Measurements from ENCODE around the gene KHDRBS2.
A peak's percentile ranks its signal among the peaks of the same experiment; 100 is the strongest.

Gene KHDRBS2

GRCh38 chr6:61835237-61835636 lies 450.8 kb downstream of the KHDRBS2 start:
- POLR2A ChIA-PET, result no interaction called here
- CTCF ChIA-PET, result no interaction called here
- no peak for DNase-seq (ENCODE audit: extremely low spot score)
- no peak for TF ChIP-seq FOXM1 (IDR thresholded peaks at IDR 0.05; ENCODE audit: borderline replicate concordance)
- TF ChIP-seq ELF4 (IDR thresholded peaks at IDR 0.05), result no peak
- TF ChIP-seq CTBP1 (IDR thresholded peaks at IDR 0.05; ENCODE audit: borderline replicate concordance), result no peak
- no peak for TF ChIP-seq SUZ12 (IDR thresholded peaks at IDR 0.05)
- no peak for TF ChIP-seq ARNT (IDR thresholded peaks at IDR 0.05)
- no peak for TF ChIP-seq TARDBP (IDR thresholded peaks at IDR 0.05)
- no peak for TF ChIP-seq ZNF384 (IDR thresholded peaks at IDR 0.05)
- no peak for TF ChIP-seq PKNOX1 (IDR thresholded peaks at IDR 0.05)
- no peak for TF ChIP-seq SP1 (IDR thresholded peaks at IDR 0.05)
- TF ChIP-seq L3MBTL2 (conservative IDR thresholded peaks at IDR 0.05), result no peak
- no peak for TF ChIP-seq FOXA1 (IDR thresholded peaks at IDR 0.05)
- no peak for TF ChIP-seq LEF1 (IDR thresholded peaks at IDR 0.05; ENCODE audit: borderline replicate concordance)
- TF ChIP-seq HDGF (IDR thresholded peaks at IDR 0.05; ENCODE audit: borderline replicate concordance), result no peak
- no peak for TF ChIP-seq BHLHE40 (IDR thresholded peaks at IDR 0.05; ENCODE audit: borderline replicate concordance)
- no peak for TF ChIP-seq NFRKB (IDR thresholded peaks at IDR 0.05)
- no peak for TF ChIP-seq FOXK2 (IDR thresholded peaks at IDR 0.05)

- POLR2A ChIA-PET, result no interaction called here
- CTCF ChIA-PET, result interaction anchor here (0.6 kb wide), 1 partner anchor 81 kb away, joined by 6 read pairs; no protein-coding TSS in a partner anchor
- no peak for DNase-seq (ENCODE audit: extremely low spot score)
- TF ChIP-seq HDGF (IDR thresholded peaks at IDR 0.05; ENCODE audit: borderline replicate concordance) (no peak), L3MBTL2 (conservative IDR thresholded peaks at IDR 0.05) (no peak), ELF4 (IDR thresholded peaks at IDR 0.05) (no peak), TARDBP (IDR thresholded peaks at IDR 0.05) (no peak), FOXA1 (IDR thresholded peaks at IDR 0.05) (no peak), BHLHE40 (IDR thresholded peaks at IDR 0.05; ENCODE audit: borderline replicate concordance) (no peak), CTBP1 (IDR thresholded peaks at IDR 0.05; ENCODE audit: borderline replicate concordance) (no peak), ARNT (IDR thresholded peaks at IDR 0.05) (no peak), PKNOX1 (IDR thresholded peaks at IDR 0.05) (no peak), SP1 (IDR thresholded peaks at IDR 0.05) (no peak), FOXM1 (IDR thresholded peaks at IDR 0.05; ENCODE audit: borderline replicate concordance) (no peak), FOXK2 (IDR thresholded peaks at IDR 0.05) (no peak), SUZ12 (IDR thresholded peaks at IDR 0.05) (no peak), NFRKB (IDR thresholded peaks at IDR 0.05) (no peak), LEF1 (IDR thresholded peaks at IDR 0.05; ENCODE audit: borderline replicate concordance) (no peak), ZNF384 (IDR thresholded peaks at IDR 0.05) (no peak)
These were observed 452.8 kb downstream of the KHDRBS2 start for GRCh38 chr6:61833176-61833755.

GRCh38 chr6:61817716-61818115 lies 468.3 kb downstream of the KHDRBS2 start:
- POLR2A ChIA-PET, result no interaction called here
- CTCF ChIA-PET, result no interaction called here
- TF ChIP-seq ARNT (IDR thresholded peaks at IDR 0.05) (no peak), SUZ12 (IDR thresholded peaks at IDR 0.05) (no peak), FOXK2 (IDR thresholded peaks at IDR 0.05) (no peak), LEF1 (IDR thresholded peaks at IDR 0.05; ENCODE audit: borderline replicate concordance) (no peak), L3MBTL2 (conservative IDR thresholded peaks at IDR 0.05) (no peak), HDGF (IDR thresholded peaks at IDR 0.05; ENCODE audit: borderline replicate concordance) (no peak)

GRCh38 chr6:61810047-61810446 lies 476.0 kb downstream of the KHDRBS2 start:
- TF ChIP-seq CTBP1 (IDR thresholded peaks at IDR 0.05; ENCODE audit: borderline replicate concordance), result no peak
- no peak for TF ChIP-seq FOXK2 (IDR thresholded peaks at IDR 0.05)
- TF ChIP-seq FOXM1 (IDR thresholded peaks at IDR 0.05; ENCODE audit: borderline replicate concordance), result no peak
- no peak for TF ChIP-seq ARNT (IDR thresholded peaks at IDR 0.05)
- TF ChIP-seq BHLHE40 (IDR thresholded peaks at IDR 0.05; ENCODE audit: borderline replicate concordance), result no peak
- no peak for TF ChIP-seq PKNOX1 (IDR thresholded peaks at IDR 0.05)
- no peak for TF ChIP-seq HDGF (IDR thresholded peaks at IDR 0.05; ENCODE audit: borderline replicate concordance)
- no peak for TF ChIP-seq TARDBP (IDR thresholded peaks at IDR 0.05)
- no peak for TF ChIP-seq FOXA1 (IDR thresholded peaks at IDR 0.05)
- ChIA-PET POLR2A (no interaction called here), CTCF (interaction anchor here (1.3 kb wide), 1 partner anchor 340 kb away, joined by 8 read pairs; no protein-coding TSS in a partner anchor)
- no peak for DNase-seq (ENCODE audit: extremely low spot score)

More at GRCh38 chr6:61817716-61818115, 468.3 kb downstream of the KHDRBS2 start:
- DNase-seq (ENCODE audit: extremely low spot score), result no peak

GRCh38 chr6:61809004-61809595 lies 476.9 kb downstream of the KHDRBS2 start:
- DNase-seq (ENCODE audit: extremely low spot score), result peak; percentile 3
- ChIA-PET POLR2A (no interaction called here), CTCF (interaction anchor here (0.6 to 1.3 kb wide), 4 partner anchors 100 to 475 kb away, joined by 3 to 8 read pairs (median 3); no protein-coding TSS in a partner anchor)
- no peak for TF ChIP-seq ZNF384 (IDR thresholded peaks at IDR 0.05)
- TF ChIP-seq FOXK2 (IDR thresholded peaks at IDR 0.05), result no peak
- no peak for TF ChIP-seq L3MBTL2 (conservative IDR thresholded peaks at IDR 0.05)
- TF ChIP-seq ELF4 (IDR thresholded peaks at IDR 0.05), result no peak
- TF ChIP-seq LEF1 (IDR thresholded peaks at IDR 0.05; ENCODE audit: borderline replicate concordance), result no peak
- no peak for TF ChIP-seq TARDBP (IDR thresholded peaks at IDR 0.05)
- no peak for TF ChIP-seq SP1 (IDR thresholded peaks at IDR 0.05)
- no peak for TF ChIP-seq SUZ12 (IDR thresholded peaks at IDR 0.05)
- no peak for TF ChIP-seq FOXM1 (IDR thresholded peaks at IDR 0.05; ENCODE audit: borderline replicate concordance)
- no peak for TF ChIP-seq ARNT (IDR thresholded peaks at IDR 0.05)
- TF ChIP-seq PKNOX1 (IDR thresholded peaks at IDR 0.05), result no peak
- no peak for TF ChIP-seq FOXA1 (IDR thresholded peaks at IDR 0.05)
- TF ChIP-seq BHLHE40 (IDR thresholded peaks at IDR 0.05; ENCODE audit: borderline replicate concordance), result no peak
- TF ChIP-seq CTBP1 (IDR thresholded peaks at IDR 0.05; ENCODE audit: borderline replicate concordance), result no peak
- no peak for TF ChIP-seq HDGF (IDR thresholded peaks at IDR 0.05; ENCODE audit: borderline replicate concordance)
- TF ChIP-seq NFRKB (IDR thresholded peaks at IDR 0.05), result no peak
